OCI-LY1 (cell line): ENCODE measurements around the gene SAXO2.

Experiments used
- CTCF ChIP-seq: fragments of 200-600 bp; sonication (generic), shearing (Covaris generic); IDR thresholded peaks from 2 replicates; pipeline ENCODE4 v1.5.1; 2017; ENCODE audit warnings: mild to moderate bottlenecking, antibody characterized with exemption, low read length, moderate library complexity, mixed read lengths
- EZH2 ChIP-seq: fragments of 200-600 bp; sonication (generic), shearing (Covaris generic); IDR thresholded peaks from 2 replicates; pipeline ENCODE4 v1.8.0; 2017; ENCODE audit warnings: borderline replicate concordance, mixed run types, mild to moderate bottlenecking, antibody characterized with exemption, low read length, moderate library complexity, mixed read lengths

GRCh38 chr15:82317091-82317489, 54.5 kb downstream of the SAXO2 start:
- TF ChIP-seq CTCF (no peak), EZH2 (no peak)
